GM13977 (cell line): ENCODE results near the gene PDCD1.

Experiments
- DNase-seq: peaks from one replicate; pipeline ENCODE4 v3.0.0; 2012; ENCODE audit warnings: low spot score
- in situ Hi-C: fragments of 300-500 bp; cut with MboI; formaldehyde crosslinking; loops from one replicate; pipeline ENCODE4 v1.12.0; 2022; ENCODE audit warnings: low sequenced_read_pairs, low pct_unique_long_range_greater_than_20kb, mixed read lengths, inconsistent platforms; ENCODE audit not compliant: unreplicated experiment
- TF ChIP-seq, protein P1 (sequence below): IDR thresholded peaks from 2 replicates; pipeline ENCODE4 v1.5.1; 2012; ENCODE audit warnings: mild to moderate bottlenecking, control low read depth; ENCODE audit not compliant: insufficient read depth; ENCODE audit errors: extremely low read depth, missing control alignments

Gene PDCD1

DNA sequence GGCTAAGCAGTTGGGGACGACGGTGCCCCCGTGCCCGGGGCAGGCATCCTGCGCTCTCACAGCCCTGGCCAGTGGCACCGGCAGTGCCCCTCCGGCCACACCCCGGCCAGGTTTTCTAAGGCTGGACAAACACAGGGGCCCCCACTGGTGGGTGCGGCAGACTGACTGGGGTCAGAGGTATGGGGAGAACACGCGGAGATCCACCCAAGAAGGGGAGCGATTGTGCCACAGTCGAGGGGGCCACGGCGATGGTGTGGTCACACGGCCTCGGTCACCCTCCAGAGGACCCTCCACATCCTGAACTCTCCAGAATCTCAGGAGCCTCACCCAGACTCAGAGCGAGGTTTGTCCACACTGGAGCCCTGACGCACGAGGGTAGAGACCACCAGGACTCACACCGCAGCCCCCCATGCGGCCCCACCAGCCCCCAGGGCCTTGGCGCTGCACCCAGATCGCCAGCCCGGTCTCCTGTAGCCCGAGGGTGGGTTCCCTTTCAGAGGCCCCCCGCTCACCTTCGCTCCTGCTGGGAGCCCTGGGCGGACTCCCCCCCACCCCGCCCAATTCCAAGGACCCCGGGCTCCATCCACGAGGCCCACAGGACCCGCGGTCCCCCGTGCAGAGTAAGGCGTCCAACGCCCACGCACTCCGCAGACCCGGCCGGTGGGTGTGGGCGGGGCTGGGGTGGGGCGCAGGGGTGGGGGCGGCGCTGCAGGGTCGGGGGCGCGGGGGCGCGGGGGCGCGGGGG lies 15.2 kb downstream of the PDCD1 start:
- TF ChIP-seq, protein P1, sequence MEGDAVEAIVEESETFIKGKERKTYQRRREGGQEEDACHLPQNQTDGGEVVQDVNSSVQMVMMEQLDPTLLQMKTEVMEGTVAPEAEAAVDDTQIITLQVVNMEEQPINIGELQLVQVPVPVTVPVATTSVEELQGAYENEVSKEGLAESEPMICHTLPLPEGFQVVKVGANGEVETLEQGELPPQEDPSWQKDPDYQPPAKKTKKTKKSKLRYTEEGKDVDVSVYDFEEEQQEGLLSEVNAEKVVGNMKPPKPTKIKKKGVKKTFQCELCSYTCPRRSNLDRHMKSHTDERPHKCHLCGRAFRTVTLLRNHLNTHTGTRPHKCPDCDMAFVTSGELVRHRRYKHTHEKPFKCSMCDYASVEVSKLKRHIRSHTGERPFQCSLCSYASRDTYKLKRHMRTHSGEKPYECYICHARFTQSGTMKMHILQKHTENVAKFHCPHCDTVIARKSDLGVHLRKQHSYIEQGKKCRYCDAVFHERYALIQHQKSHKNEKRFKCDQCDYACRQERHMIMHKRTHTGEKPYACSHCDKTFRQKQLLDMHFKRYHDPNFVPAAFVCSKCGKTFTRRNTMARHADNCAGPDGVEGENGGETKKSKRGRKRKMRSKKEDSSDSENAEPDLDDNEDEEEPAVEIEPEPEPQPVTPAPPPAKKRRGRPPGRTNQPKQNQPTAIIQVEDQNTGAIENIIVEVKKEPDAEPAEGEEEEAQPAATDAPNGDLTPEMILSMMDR, result no peak
- in situ Hi-C loops, result no loop called here
- DNase-seq, result peak; percentile 51

DNA sequence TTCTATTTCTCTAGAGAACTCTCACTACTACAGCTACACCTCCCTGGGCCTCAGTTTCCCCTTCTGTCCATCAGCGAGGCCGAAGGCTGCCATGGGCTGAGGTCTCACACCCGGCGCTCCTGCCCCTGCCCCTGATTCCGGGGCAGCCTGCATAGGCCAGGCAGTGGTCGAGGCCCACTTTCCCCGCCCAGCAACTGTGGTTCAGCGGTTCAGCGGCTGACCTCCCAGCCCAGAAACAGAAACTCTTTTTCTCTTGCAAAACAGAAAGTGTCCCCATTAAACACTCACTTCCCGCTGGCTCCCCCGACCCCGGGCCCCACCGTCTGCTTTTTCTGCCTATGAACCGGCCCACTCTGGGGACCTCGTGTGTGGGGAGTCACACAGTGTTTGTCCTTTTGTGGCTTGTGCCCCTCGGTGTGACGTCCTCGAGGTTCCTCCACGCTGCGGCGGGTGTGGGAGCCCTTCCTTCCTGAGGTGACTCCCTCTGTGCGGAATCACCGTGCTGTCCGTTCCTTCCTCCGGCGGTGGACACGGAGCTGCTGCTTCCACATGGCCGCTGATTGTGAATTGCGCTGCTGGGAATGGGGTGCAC lies 16.0 kb downstream of the PDCD1 start:
- peak; percentile 87 for DNase-seq
- in situ Hi-C loops, result no loop called here
- TF ChIP-seq, protein P1, result no peak

DNA sequence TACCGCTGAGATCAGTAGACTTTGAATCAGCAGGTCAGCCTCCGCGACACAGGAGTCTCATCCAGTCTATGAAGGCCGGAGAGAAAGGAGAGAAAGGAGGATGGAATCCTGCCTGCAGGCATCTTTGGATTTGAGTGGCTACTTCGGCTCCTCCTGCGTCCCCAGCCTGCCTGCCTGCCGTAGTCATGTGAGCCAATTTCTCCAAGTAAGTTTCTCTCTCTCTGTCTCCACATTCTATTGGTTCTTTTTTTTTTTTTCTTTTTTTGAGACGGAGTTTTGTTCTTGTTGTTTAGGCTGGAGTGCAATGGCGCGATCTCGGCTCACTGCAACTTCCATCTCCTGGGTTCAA lies 16.7 kb downstream of the PDCD1 start:
- TF ChIP-seq, protein P1, result no peak
- in situ Hi-C loops, result no loop called here

DNA sequence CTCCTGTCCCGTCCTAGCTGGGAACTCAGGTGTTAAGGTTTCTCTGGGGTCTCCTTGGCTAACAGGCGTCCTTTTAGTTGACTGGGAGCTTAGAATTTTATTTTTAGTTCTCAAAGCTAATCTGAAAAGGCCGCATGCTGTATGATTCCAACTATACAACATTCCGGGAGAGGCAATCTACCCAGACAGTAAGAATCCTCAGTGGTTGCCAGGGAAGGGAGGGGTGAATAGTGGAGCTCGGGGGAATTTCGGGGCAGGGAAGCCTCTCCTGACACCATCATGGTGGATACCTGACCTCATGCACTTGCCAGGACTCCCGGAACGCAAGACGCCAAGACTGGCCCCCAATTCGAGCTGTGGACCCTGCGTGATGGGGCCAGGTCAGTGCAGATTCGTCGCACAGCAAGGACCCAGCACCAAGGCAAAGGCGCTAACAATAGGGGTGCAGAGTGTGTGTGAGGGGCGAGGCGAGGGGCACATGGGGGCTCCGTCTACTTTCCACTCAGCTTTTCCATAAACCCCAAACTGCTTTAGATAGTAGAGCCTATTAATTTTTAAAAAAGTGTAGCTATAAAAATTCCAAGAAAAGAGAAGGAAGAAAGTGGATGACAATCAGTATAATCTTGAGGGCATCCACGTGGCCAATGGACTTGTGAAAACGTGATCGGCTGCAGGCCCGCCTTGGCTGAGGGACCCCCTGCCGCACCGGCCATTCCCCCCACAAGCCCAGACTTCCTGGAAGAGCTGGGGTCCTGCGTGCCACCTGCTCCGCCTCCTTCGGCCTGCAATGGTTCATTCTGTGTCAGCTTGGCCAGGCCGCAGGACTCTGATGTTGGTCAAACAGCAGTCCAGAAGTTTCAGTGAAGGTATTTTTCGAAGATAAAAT lies 17.3 kb downstream of the PDCD1 start:
- in situ Hi-C loops, result no loop called here
- DNase-seq, result no peak

More for the DNA sequence above, 16.7 kb downstream of the PDCD1 start:
- DNase-seq, result no peak

DNA sequence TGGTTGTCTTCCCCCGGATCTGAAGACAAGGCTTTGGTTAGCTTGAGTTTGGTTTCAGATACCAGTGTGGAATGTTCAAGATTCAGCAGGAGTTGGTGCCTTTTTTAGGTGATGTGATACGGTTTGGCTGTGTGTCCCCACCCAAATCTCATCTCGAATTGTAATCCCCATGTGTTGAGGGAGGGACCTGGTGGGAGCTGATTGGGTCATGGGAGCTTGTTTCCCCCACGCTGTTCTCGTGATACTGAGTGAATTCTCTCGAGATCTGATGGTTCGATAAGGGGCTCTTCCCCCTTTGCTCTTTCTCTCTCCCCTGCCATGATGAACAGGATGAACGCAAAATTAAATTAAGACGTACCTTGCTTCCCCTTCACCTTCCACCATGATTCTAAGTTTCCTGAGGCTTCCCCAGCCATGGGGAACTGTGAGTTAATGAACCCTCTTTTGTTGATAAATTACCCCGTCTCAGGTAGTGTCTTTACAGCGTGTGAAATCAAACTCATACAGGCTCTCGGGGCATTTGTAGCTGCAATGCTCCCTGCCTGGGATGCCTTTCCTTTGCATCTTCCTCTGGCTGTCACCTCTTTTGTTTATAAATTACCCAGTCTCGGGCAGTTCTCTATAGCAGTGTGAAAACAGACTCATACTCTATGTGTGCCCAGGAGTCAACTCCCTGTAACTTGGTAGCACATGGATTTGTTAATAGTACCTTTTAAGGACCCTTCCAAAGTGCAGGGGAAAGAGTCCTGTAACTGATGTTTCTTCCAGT lies 21.3 kb downstream of the PDCD1 start:
- TF ChIP-seq, protein P1, result no peak
- no peak for DNase-seq

More for the DNA sequence above, 17.3 kb downstream of the PDCD1 start:
- TF ChIP-seq, protein P1, result no peak

DNA sequence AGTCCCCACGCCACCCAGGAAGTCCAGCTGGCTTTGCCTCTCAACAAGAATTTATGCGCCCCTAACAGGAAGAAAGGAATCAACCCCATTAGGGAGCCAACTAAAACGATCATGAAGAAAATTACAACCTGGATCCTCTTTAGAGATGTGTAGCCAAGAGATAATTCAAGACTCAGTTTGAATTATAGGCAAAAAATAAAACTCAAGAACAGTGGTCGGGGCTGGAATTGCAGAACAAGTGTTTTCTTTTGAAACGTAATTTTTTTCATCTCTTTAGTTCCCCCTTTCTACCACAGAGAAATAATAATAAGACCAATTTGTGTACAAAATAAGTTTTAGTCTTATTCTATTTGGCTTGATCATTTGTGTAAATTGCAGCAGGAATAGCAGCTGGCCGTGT lies 22.4 kb downstream of the PDCD1 start:
- no peak for DNase-seq
- in situ Hi-C loops, result no loop called here
- TF ChIP-seq, protein P1, result no peak

More for the DNA sequence above, 21.3 kb downstream of the PDCD1 start:
- in situ Hi-C loops, result no loop called here
